GM23338 (cell line): ENCODE measurements around the gene KDM4E. TPM values are rescaled to one million over a fixed set of nuclear protein-coding genes. Genes with fewer than 3 reads are reported as not detected.
A peak's percentile ranks its signal among the peaks of the same experiment; 100 is the strongest.

ENCODE experiments used
- ATAC-seq: fragments of 200-7000 bp; cut with Tn5 transposase; 3 replicates; pipeline ENCODE4 v1.9.1; 2020
- DNase-seq: peaks from one replicate; pipeline ENCODE4 v3.0.0-alpha.2; 2015; ENCODE audit warnings: low spot score
- H2AFZ ChIP-seq: fragments of 200-600 bp; sonication (generic); 2 replicates; pipeline ENCODE4 v1.8.0; 2016; ENCODE audit warnings: antibody characterized with exemption, mild to moderate bottlenecking, moderate library complexity
- H3F3A ChIP-seq: fragments of 200-600 bp; sonication (generic); replicated peaks from 2 replicates; pipeline ENCODE4 v1.8.0; 2017; ENCODE audit warnings: antibody characterized with exemption, mixed run types, low read depth
- H3K27ac ChIP-seq: fragments of 200-600 bp; sonication (generic); 2 replicates; pipeline ENCODE4 v1.6.1; 2016; ENCODE audit warnings: low read depth
- H3K27me3 ChIP-seq: fragments of 200-600 bp; sonication (generic); 2 replicates; pipeline ENCODE4 v1.8.0; 2016; ENCODE audit warnings: mild to moderate bottlenecking, mixed run types, moderate library complexity; ENCODE audit not compliant: insufficient read depth
- H3K36me3 ChIP-seq: fragments of 200-600 bp; sonication (generic); 2 replicates; pipeline ENCODE4 v1.8.0; 2016; ENCODE audit warnings: mild to moderate bottlenecking; ENCODE audit not compliant: insufficient read depth
- H3K4me1 ChIP-seq: fragments of 200-600 bp; sonication (generic); 2 replicates; pipeline ENCODE4 v1.8.0; 2016; ENCODE audit warnings: mild to moderate bottlenecking, moderate library complexity; ENCODE audit not compliant: insufficient read depth
- H3K4me2 ChIP-seq: fragments of 200-600 bp; sonication (generic); 2 replicates; pipeline ENCODE4 v1.7.1; 2017; ENCODE audit warnings: mixed run types
- H3K4me3 ChIP-seq: fragments of 200-600 bp; sonication (generic); 2 replicates; pipeline ENCODE4 v1.6.1; 2016; ENCODE audit warnings: mixed run types
- H3K79me2 ChIP-seq: fragments of 200-600 bp; sonication (generic); replicated peaks from 2 replicates; pipeline ENCODE4 v1.8.0; 2017; ENCODE audit warnings: mild to moderate bottlenecking; ENCODE audit not compliant: insufficient read depth
- H3K9me2 ChIP-seq: fragments of 200-600 bp; sonication (generic); 2 replicates; pipeline ENCODE4 v1.8.0; 2017; ENCODE audit not compliant: insufficient read depth
- H4K20me1 ChIP-seq: fragments of 200-600 bp; sonication (generic); replicated peaks from 2 replicates; pipeline ENCODE4 v1.8.0; 2017; ENCODE audit warnings: mild to moderate bottlenecking; ENCODE audit not compliant: insufficient read depth
- H3K27ac Mint-ChIP-seq: 2 replicates; pipeline ENCODE4 v1.8.0; 2020; ENCODE audit warnings: inconsistent platforms, mild to moderate bottlenecking, moderate library complexity, mixed read lengths
- H3K27me3 Mint-ChIP-seq: 3 replicates; pipeline ENCODE4 v1.8.0; 2022; ENCODE audit warnings: low read depth, mild to moderate bottlenecking, moderate library complexity, mixed read lengths, inconsistent platforms; ENCODE audit not compliant: insufficient read depth, poor library complexity
- H3K36me3 Mint-ChIP-seq: 3 replicates; pipeline ENCODE4 v1.8.0; 2021; ENCODE audit warnings: low read depth, mild to moderate bottlenecking, inconsistent platforms, moderate library complexity, mixed read lengths
- H3K4me1 Mint-ChIP-seq: 3 replicates; pipeline ENCODE4 v1.8.0; 2020; ENCODE audit warnings: mild to moderate bottlenecking, inconsistent platforms, mixed read lengths
- H3K4me3 Mint-ChIP-seq: 3 replicates; pipeline ENCODE4 v1.8.0; 2021; ENCODE audit warnings: moderate library complexity, mild to moderate bottlenecking, inconsistent platforms, mixed read lengths
- H3K9me3 Mint-ChIP-seq: 3 replicates; pipeline ENCODE4 v1.8.0; 2020; ENCODE audit warnings: moderate library complexity, mild to moderate bottlenecking, inconsistent platforms, mixed read lengths
- CREB1 ChIP-seq: fragments of 250-450 bp; sonication (Bioruptor Pico); IDR thresholded peaks from 2 replicates; pipeline ENCODE4 v1.5.0; 2020; ENCODE audit warnings: low read depth, mild to moderate bottlenecking, moderate library complexity
- EZH2phosphoT487 ChIP-seq: fragments of 200-600 bp; sonication (generic); IDR thresholded peaks from one replicate; pipeline ENCODE4 v1.8.1; 2018; ENCODE audit warnings: antibody characterized with exemption; ENCODE audit not compliant: unreplicated experiment
- JUNB ChIP-seq: IDR thresholded peaks from one replicate; pipeline ENCODE4 v1.6.1; 2016; ENCODE audit warnings: antibody characterized with exemption; ENCODE audit not compliant: unreplicated experiment
- NANOG ChIP-seq: IDR thresholded peaks from 2 replicates; pipeline ENCODE4 v1.6.1; 2016; ENCODE audit warnings: antibody characterized with exemption, borderline replicate concordance
- POLR2AphosphoS5 ChIP-seq: IDR thresholded peaks from 2 replicates; pipeline ENCODE4 v1.6.1; 2016; ENCODE audit warnings: antibody characterized with exemption, low read depth
- STAT1 ChIP-seq: IDR thresholded peaks from one replicate; pipeline ENCODE4 v1.6.1; 2016; ENCODE audit warnings: antibody characterized with exemption; ENCODE audit not compliant: unreplicated experiment
- ZNF331 ChIP-seq: fragments of 250-450 bp; sonication (Bioruptor Pico); IDR thresholded peaks from 2 replicates; pipeline ENCODE4 v1.5.0; 2020; ENCODE audit warnings: low read depth, mild to moderate bottlenecking, moderate library complexity
- polyA plus RNA-seq: library from polyadenylated mRNA; unstranded; fragments of >200 nt; fragmentation: Nextera tagmentation; extraction: Ambion mirVana; gene quantifications from 2 replicates; pipeline ENCODE4 v1.2.1, GENCODE V29; 2016
- total RNA-seq: library from RNA; depleted of rRNA; stranded (reverse); fragments of >200 nt; shearing (Covaris generic); gene quantifications from 2 replicates; pipeline ENCODE4 v1.2.3, GENCODE V29; 2014
- TF ChIP-seq, protein P1 (sequence below): fragments of 250-450 bp; sonication (Bioruptor Pico); IDR thresholded peaks from 2 replicates; pipeline ENCODE4 v1.5.0; 2020; ENCODE audit warnings: mild to moderate bottlenecking, moderate library complexity
- TF ChIP-seq, protein P2 (sequence below): IDR thresholded peaks from 2 replicates; pipeline ENCODE4 v1.6.1; 2016; ENCODE audit warnings: antibody characterized with exemption
- TF ChIP-seq, protein P3 (sequence below), 2 experiments: fragments of 200-600 bp in 1 of 2; sonication (generic) in 1 of 2; conservative IDR thresholded peaks; 2 replicates each; pipeline versions ENCODE4 v1.5.1 to v1.6.1; 2016 to 2017; ENCODE audit warnings: antibody characterized with exemption in 2 of 2, low read depth in 2 of 2, mild to moderate bottlenecking in 2 of 2, moderate library complexity in 1 of 2

The KDM4E gene
- total and polyA plus RNA-seq, 2 experiments from 2014 or later = not detected

DNA sequence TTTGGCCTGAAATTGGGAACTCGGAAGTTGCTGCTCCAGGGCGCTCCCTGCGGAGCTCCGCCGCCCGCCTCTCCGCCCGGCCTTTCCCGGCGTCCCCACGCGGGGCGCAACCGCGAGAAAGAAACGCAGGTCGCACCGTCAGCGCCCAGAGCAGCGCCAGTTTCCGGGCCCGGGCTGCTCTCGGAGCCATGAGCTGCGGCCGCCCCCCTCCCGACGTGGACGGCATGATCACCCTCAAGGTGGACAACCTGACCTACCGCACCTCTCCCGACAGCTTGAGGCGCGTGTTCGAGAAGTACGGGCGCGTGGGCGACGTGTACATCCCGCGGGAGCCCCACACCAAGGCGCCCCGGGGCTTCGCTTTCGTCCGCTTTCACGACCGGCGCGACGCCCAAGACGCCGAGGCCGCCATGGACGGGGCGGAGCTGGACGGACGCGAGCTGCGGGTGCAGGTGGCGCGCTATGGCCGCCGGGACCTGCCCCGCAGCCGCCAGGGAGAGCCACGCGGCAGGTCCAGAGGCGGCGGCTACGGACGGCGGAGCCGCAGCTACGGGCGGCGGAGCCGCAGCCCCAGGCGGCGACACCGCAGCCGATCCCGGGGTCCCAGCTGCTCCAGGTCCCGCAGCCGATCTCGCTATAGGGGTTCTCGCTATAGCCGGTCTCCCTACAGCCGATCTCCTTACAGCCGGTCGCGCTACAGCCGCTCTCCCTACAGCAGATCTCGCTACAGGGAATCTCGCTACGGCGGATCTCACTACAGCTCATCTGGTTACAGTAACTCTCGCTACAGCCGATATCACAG lies 42.2 kb downstream of the KDM4E start (continued):
- TF ChIP-seq, protein P1, sequence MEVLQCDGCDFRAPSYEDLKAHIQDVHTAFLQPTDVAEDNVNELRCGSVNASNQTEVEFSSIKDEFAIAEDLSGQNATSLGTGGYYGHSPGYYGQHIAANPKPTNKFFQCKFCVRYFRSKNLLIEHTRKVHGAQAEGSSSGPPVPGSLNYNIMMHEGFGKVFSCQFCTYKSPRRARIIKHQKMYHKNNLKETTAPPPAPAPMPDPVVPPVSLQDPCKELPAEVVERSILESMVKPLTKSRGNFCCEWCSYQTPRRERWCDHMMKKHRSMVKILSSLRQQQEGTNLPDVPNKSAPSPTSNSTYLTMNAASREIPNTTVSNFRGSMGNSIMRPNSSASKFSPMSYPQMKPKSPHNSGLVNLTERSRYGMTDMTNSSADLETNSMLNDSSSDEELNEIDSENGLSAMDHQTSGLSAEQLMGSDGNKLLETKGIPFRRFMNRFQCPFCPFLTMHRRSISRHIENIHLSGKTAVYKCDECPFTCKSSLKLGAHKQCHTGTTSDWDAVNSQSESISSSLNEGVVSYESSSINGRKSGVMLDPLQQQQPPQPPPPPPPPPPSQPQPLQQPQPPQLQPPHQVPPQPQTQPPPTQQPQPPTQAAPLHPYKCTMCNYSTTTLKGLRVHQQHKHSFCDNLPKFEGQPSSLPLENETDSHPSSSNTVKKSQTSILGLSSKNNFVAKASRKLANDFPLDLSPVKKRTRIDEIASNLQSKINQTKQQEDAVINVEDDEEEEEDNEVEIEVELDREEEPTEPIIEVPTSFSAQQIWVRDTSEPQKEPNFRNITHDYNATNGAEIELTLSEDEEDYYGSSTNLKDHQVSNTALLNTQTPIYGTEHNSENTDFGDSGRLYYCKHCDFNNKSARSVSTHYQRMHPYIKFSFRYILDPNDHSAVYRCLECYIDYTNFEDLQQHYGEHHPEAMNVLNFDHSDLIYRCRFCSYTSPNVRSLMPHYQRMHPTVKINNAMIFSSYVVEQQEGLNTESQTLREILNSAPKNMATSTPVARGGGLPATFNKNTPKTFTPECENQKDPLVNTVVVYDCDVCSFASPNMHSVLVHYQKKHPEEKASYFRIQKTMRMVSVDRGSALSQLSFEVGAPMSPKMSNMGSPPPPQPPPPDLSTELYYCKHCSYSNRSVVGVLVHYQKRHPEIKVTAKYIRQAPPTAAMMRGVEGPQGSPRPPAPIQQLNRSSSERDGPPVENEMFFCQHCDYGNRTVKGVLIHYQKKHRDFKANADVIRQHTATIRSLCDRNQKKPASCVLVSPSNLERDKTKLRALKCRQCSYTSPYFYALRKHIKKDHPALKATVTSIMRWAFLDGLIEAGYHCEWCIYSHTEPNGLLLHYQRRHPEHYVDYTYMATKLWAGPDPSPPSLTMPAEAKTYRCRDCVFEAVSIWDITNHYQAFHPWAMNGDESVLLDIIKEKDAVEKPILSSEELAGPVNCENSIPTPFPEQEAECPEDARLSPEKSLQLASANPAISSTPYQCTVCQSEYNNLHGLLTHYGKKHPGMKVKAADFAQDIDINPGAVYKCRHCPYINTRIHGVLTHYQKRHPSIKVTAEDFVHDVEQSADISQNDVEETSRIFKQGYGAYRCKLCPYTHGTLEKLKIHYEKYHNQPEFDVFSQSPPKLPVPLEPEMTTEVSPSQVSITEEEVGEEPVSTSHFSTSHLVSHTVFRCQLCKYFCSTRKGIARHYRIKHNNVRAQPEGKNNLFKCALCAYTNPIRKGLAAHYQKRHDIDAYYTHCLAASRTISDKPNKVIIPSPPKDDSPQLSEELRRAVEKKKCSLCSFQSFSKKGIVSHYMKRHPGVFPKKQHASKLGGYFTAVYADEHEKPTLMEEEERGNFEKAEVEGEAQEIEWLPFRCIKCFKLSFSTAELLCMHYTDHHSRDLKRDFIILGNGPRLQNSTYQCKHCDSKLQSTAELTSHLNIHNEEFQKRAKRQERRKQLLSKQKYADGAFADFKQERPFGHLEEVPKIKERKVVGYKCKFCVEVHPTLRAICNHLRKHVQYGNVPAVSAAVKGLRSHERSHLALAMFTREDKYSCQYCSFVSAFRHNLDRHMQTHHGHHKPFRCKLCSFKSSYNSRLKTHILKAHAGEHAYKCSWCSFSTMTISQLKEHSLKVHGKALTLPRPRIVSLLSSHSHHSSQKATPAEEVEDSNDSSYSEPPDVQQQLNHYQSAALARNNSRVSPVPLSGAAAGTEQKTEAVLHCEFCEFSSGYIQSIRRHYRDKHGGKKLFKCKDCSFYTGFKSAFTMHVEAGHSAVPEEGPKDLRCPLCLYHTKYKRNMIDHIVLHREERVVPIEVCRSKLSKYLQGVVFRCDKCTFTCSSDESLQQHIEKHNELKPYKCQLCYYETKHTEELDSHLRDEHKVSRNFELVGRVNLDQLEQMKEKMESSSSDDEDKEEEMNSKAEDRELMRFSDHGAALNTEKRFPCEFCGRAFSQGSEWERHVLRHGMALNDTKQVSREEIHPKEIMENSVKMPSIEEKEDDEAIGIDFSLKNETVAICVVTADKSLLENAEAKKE (CRISPR knock-in tag) = no peak
- TF ChIP-seq ZNF331 (CRISPR knock-in tag) (no peak), POLR2AphosphoS5 (peak; percentile 69), STAT1 (no peak)

DNA sequence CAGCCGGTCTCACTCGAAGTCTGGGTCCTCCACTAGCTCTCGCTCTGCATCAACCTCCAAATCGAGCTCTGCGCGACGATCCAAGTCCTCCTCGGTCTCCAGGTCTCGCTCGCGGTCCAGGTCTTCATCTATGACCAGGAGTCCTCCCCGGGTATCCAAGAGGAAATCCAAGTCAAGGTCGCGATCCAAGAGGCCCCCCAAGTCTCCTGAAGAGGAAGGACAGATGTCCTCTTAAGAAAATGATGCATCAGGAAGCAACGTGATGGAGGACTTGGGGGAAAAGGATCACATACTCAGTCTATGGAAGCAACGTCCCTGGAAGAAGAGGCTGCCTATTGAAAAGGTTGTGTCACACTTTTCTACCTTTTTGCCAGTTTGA lies 42.8 kb downstream of the KDM4E start:
- H3K9me3 Mint-ChIP-seq = no peaks in the 10 kb centered on the region; the same call in 2 of the 3 replicates
- DNase-seq (no peak), ATAC-seq (no peak)
- H3K4me3 Mint-ChIP-seq = peak overlapping the region; percentile 94
- no peaks in the 10 kb centered on the region for H4K20me1 ChIP-seq
- 0 out of 2 replicates have a peak, but pooled peaks cover 3% of the 10 kb centered on the region for H3K9me2 ChIP-seq
- H3K27ac Mint-ChIP-seq = peak overlapping the region; percentile 93
- H3K36me3 ChIP-seq = no peaks in the 10 kb centered on the region
- peaks cover 13% of the 10 kb centered on the region for H3K27me3 Mint-ChIP-seq
- H3F3A ChIP-seq = peaks cover 6% of the 10 kb centered on the region
- H2AFZ ChIP-seq = peak overlapping the region; percentile 76; the same call in 1 of the 2 replicates
- H3K27me3 ChIP-seq = no peaks in the 10 kb centered on the region
- peak overlapping the region; percentile 87 for H3K4me2 ChIP-seq
- peaks cover 8% of the 10 kb centered on the region; the same call in 1 of the 2 replicates for H3K79me2 ChIP-seq
- peaks cover 10% of the 10 kb centered on the region for H3K4me1 ChIP-seq
- H3K4me1 Mint-ChIP-seq = peaks cover 11% of the 10 kb centered on the region
- TF ChIP-seq, protein P2, sequence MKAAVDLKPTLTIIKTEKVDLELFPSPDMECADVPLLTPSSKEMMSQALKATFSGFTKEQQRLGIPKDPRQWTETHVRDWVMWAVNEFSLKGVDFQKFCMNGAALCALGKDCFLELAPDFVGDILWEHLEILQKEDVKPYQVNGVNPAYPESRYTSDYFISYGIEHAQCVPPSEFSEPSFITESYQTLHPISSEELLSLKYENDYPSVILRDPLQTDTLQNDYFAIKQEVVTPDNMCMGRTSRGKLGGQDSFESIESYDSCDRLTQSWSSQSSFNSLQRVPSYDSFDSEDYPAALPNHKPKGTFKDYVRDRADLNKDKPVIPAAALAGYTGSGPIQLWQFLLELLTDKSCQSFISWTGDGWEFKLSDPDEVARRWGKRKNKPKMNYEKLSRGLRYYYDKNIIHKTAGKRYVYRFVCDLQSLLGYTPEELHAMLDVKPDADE = no peak
- no peak for TF ChIP-seq STAT1
- TF ChIP-seq POLR2AphosphoS5 = no peak
- TF ChIP-seq, protein P3, sequence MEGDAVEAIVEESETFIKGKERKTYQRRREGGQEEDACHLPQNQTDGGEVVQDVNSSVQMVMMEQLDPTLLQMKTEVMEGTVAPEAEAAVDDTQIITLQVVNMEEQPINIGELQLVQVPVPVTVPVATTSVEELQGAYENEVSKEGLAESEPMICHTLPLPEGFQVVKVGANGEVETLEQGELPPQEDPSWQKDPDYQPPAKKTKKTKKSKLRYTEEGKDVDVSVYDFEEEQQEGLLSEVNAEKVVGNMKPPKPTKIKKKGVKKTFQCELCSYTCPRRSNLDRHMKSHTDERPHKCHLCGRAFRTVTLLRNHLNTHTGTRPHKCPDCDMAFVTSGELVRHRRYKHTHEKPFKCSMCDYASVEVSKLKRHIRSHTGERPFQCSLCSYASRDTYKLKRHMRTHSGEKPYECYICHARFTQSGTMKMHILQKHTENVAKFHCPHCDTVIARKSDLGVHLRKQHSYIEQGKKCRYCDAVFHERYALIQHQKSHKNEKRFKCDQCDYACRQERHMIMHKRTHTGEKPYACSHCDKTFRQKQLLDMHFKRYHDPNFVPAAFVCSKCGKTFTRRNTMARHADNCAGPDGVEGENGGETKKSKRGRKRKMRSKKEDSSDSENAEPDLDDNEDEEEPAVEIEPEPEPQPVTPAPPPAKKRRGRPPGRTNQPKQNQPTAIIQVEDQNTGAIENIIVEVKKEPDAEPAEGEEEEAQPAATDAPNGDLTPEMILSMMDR (conservative IDR thresholded peaks at IDR 0.05; ENCODE audit: low read depth in 2 of 2) = no peak
- no peak for TF ChIP-seq ZNF331 (CRISPR knock-in tag)
- no peak for TF ChIP-seq EZH2phosphoT487
- TF ChIP-seq CREB1 = no peak
- TF ChIP-seq NANOG = no peak
- TF ChIP-seq JUNB = no peak
- peaks cover 9% of the 10 kb centered on the region; the same call in 1 of the 3 replicates for H3K36me3 Mint-ChIP-seq
- H3K27ac ChIP-seq = peak overlapping the region; percentile 60; the same call in 1 of the 2 replicates
- H3K4me3 ChIP-seq = peak overlapping the region; percentile 86
